NCI-H2081 treated with DMSO at 0.1 percent for 48 hours (cell line): ENCODE data around the gene SFMBT1.

Source experiments
- DNase-seq: peaks from one replicate; lab custom pipeline; 2025; lab: John Stamatoyannopoulos, UW

The SFMBT1 gene

GRCh38 chr3:52990637-52991036 lies 55.2 kb downstream of the SFMBT1 start:
- no peak for DNase-seq

GRCh38 chr3:52986938-52987337 lies 58.9 kb downstream of the SFMBT1 start:
- no peak for DNase-seq

- DNase-seq, result no peak
These were observed 59.8 kb downstream of the SFMBT1 start for GRCh38 chr3:52986049-52986448.

GRCh38 chr3:52983828-52984227 lies 62.0 kb downstream of the SFMBT1 start:
- no peak for DNase-seq

GRCh38 chr3:52983336-52983807 lies 62.5 kb downstream of the SFMBT1 start:
- no peak for DNase-seq

GRCh38 chr3:52982839-52983238 lies 63.0 kb downstream of the SFMBT1 start:
- no peak for DNase-seq

GRCh38 chr3:52979190-52979983 lies 66.5 kb downstream of the SFMBT1 start:
- no peak for DNase-seq

GRCh38 chr3:52978109-52978754 lies 67.6 kb downstream of the SFMBT1 start:
- DNase-seq, result no peak

GRCh38 chr3:52973806-52974205 lies 72.1 kb downstream of the SFMBT1 start:
- DNase-seq, result no peak

GRCh38 chr3:52971895-52972294 lies 74.0 kb downstream of the SFMBT1 start:
- DNase-seq, result no peak

- no peak for DNase-seq
These were observed 78.5 kb downstream of the SFMBT1 start for GRCh38 chr3:52967398-52967797.

GRCh38 chr3:52962160-52962559 lies 83.7 kb downstream of the SFMBT1 start:
- DNase-seq, result no peak

- DNase-seq, result no peak
These were observed 86.1 kb downstream of the SFMBT1 start for GRCh38 chr3:52959773-52960172.

- DNase-seq, result no peak
These were observed 106.3 kb downstream of the SFMBT1 start for GRCh38 chr3:52939600-52939999.

- no peak for DNase-seq
These were observed 111.0 kb downstream of the SFMBT1 start for GRCh38 chr3:52934630-52935530.

GRCh38 chr3:52931889-52932288 lies 114.0 kb downstream of the SFMBT1 start:
- DNase-seq, result no peak

- no peak for DNase-seq
These were observed 114.5 kb downstream of the SFMBT1 start for GRCh38 chr3:52931328-52931727.

- no peak for DNase-seq
These were observed 115.1 kb downstream of the SFMBT1 start for GRCh38 chr3:52930748-52931147.

GRCh38 chr3:52926554-52926953 lies 119.3 kb downstream of the SFMBT1 start:
- no peak for DNase-seq

- DNase-seq, result no peak
These were observed 120.2 kb downstream of the SFMBT1 start for GRCh38 chr3:52925405-52926313.

- no peak for DNase-seq
These were observed 121.9 kb downstream of the SFMBT1 start for GRCh38 chr3:52923963-52924362.
